NOMO-1 treated with dmso at 0.1 percent for 144 hours (cell line): Measurements from ENCODE around the gene NEIL3.
"Not testable (repeated sequence)": the region's sequence is repeated elsewhere in the genome, so short reads cannot be mapped to it uniquely, and the experiment has no call there.

Experiments used
- DNase-seq: peaks from one replicate; lab custom pipeline; 2025; ENCODE audit not compliant: unreplicated experiment; lab: John Stamatoyannopoulos, UW

NEIL3 gene

DNA sequence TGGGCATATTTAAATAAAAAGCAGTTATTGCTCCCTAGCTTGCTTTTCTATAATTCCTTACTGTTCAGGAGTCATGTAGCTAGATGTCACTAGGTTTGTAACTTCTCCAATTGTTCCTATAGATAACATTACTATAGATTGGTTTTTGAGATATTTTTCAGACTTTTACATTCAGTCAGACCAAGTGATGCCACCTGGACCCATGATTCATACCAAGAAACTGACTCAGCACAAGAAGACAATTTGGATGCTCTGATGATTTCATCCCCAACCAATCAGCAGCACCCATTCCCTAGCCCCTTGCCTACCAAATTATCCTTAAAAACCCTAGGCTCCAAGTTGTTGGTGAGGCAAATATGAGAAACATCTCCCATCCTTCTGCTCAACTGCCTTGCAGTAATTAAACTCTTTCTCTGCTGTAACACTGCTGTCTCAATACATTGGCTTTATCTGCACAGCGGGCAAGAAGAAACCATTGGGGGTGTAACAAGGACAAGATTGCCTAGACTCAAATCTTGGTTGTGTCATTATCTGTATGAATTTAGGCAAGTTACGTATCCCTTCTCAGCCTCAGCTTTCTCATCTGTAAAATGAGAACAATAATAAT lies 11.8 kb upstream of the NEIL3 start:
- DNase-seq: no peak

DNA sequence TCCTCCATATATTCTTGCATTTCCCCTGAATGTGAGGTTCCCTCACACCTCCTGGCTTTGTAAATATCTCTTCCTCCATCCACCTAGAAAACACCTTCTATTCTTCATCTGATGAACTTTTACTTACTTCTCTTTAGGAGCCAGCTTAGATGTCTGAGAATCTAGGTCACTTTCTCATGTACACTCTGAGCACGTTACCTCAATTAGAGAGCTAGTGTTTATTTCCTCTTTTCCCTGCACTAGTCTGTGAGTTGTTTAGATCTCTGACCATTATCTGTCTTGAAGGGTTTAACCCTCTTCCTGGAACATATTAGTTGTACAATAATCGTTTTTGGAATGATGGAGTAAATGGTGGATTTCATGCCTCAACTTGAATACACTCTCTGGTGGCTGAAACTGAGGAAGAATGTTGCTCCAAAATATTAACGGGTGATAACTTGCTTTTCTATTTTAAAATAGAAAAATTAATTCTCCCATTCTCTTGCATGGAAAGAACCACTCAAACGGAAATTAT lies 8.5 kb upstream of the NEIL3 start:
- peak; percentile 70 for DNase-seq

DNA sequence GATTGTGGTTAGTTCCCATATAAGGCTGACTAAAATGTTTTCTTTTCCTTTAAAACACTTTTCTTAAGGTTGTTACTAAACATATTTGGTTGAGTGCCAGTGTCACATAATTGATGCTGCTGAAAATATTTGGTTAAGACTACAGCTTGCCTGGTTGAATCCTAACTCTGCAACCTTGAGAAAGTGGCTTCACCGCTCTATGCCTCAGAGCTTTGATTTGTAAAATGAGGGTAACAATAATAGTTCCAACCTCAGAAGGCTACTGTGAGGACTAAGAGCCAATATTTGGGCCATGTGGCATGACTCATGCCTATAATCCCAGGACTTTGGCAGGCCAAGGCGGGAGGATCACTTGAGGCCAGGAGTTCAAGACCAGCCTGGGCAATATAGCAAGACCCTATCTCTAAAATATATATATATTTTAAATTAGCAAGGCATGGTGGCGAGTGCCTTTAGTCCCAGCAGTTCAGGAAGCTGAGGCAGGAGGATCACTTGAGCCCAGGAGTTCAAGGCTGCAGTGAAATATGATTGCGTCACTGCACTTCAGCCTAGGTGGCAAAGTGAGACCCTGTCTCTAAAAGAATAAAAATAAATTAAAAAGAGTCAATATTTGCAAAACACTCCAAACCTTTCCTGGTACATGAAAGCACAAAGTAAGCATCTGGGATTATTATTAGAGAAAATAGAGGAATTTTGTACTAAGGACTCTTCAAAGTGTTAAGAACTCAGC lies 7.1 kb upstream of the NEIL3 start:
- DNase-seq: no peak

DNA sequence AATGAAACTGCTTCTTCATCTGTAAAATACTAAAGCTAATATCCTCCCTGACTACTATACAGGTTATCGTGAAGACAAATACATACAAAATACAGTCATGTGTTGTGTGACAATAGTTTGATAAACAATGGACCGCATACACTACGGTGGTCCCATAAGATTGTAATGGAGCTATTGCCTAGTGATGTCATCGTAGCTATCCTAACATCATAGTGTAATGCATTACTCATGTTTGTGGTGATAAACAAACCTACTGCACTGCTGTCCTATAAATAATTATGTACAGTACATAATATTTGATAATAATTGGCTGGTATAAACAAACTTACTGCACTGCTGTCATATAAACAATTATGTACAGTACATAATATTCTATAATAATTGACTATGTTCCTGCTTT lies 5.6 kb upstream of the NEIL3 start:
- DNase-seq: no peak

DNA sequence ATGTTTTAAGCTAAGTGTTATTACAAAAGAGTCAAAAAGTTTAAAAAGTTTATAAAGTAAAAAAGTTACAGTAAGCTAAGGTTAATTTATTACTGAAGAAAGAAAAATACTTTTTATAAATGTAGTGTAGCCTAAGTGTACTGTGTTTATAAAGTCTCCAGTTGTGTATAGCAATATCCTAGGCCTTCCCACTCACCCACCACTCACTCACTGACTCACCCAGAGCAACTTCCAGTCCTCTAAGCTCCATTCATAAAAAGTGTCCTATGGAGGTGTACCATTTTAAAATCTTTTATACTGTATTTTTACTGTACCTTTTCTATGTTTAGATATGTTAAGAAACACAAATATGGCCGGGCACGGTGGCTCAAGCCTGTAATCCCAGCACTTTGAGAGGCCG lies 4.8 kb upstream of the NEIL3 start:
- DNase-seq: not testable (repeated sequence)

DNA sequence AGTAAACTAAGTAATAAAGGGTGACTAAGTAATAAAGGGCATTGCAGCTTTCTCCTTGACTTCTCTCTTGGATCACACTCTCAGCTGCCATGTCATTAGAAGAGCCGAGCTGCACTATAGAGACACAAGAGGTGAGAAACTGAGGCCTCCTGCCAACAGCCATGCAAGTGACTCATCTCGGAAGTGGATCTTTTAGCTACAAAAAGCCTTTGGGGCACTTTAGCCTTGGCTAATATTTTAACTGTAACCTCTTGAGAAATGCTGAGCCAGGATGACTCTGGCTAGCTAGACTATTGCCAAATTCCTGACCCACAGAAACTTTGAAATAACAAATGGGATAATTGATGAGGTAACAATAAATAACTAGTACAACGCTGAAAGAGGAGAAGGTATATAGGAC lies 1.5 kb upstream of the NEIL3 start:
- DNase-seq: peak; percentile 86

DNA sequence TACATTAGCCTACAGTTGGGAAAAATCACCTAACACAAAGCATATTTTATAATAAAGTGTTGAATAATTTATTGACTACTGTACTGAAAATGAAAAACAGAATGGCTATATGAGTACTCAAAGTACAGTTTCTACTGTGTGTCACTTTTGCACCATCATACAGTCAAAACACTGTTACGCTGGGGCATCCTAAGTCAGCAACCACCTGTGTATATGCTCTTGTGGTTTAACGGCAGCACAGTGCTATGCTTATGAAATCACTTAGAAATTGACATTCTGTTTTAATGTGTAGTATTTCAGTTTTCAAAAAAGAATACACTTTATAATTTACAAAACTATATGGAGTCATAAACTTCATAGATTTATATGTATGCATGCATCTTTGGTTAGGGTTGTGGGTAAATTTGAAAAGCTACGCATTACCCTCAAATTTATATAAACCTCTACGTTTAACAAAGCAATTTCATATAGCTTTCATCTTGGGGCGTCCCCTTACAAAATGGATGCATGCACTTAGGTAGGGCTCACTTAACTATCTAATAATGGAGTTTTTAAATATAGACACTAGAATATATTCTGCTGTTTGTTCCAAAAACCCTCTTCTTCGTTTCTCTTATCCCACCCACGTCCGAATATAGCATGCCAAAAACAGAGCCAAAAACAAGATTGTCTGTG lies 690 bp upstream of the NEIL3 start:
- peak; percentile 55 for DNase-seq

DNA sequence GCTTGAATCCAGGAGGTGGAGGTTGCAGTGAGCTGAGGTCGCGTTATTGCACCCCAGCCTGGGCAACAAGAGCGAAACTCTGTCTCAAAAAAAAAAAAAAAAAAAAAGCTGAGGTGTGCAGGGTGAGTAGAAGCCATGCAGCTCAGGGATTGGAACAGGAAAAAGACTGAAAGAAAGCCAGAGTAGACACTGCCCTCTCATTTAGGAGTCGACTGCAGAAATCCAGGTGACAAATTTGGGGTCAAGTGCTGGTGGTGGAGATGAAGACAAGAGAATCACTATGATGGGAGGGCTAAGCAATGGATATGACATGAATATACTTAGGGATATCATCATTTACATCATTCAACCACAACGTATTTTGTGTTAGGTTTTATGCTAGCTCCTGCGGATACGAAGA lies 1.9 kb downstream of the NEIL3 start:
- no peak for DNase-seq

DNA sequence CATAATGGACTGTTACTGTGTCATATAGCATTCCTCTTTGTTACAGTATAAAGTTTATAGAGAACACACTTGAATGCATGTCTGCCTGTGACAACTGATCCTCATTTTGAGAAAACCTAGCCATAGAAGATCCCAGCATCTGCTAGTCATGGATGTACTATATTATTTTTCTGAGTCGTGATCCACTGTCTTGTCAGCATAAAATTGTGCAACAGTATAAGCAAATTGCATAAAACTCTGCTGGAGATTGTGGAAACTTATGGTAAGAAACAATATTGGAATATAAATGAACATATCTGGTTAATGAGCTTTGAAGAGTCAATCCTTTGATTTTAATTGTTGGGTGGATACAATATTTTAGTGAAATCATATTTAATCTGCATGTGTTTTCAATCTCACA lies 3.6 kb downstream of the NEIL3 start:
- no peak for DNase-seq

DNA sequence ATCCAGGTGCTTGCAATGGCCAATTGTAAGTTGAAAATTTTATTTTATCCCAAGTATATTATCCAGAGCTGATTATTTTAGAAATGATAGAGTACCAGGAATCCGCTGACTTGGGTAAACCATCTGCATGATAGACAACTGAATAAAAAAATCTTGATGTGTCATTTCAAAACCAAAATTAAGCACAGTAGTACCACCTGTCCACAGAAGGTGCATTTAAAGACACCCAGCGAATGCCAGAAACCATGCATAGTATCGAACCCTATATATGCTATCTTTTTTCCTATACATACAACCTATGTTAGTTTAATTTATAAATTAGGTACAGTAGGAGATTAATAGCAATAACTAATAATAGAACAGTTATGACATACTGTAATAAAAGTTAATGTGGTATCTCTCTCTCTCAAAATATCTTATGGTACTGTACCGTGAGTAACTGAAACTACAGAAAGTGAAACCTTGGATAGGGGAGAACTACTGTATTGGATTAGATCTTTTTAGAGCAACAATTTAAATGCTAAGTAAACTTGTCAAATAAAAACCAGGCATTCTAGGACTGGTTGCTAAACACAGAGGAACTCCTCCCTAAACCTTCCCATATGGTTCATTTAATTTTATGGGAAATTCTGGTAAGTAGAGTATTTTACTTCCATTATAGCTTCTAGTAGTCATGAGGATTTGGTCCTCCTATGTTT lies 6.2 kb downstream of the NEIL3 start:
- no peak for DNase-seq

DNA sequence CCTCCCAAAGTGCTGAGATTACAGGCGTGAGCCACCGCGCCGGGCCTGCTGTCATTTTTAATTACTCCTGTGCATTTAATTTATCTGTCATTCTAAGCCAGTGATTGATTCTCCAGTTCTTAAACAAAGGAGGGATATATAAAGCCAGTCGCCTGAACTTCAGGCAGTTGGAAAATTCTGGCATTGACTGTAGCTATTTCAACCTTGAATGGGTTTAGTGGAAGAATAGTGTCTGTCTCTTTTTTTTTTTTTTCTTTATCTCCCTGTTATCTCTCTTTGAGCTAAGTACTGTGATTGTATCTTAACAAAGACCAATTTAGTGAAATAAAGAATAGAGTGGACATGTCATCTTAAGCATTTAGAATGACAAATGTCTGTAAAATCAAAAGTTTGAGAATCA lies 11.0 kb downstream of the NEIL3 start:
- DNase-seq: no peak

DNA sequence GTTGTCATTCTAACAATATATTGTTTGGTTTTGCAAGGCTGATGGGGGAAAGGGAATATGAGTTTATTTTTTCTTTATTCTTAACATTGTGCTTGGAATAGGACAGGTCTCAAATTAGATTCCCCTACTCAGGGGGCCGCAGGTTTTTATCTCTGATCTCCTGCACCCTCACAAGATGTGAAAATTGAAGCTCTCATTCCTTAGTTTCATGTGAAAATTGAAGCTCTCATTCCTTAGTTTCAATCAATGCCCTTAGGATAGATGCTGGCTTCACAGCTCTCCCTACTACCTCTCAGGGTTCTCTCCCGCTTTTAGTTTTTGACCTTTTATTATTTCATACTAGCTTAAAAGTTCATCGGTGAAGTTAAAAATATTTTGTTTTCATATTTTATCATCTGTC lies 12.0 kb downstream of the NEIL3 start:
- no peak for DNase-seq

DNA sequence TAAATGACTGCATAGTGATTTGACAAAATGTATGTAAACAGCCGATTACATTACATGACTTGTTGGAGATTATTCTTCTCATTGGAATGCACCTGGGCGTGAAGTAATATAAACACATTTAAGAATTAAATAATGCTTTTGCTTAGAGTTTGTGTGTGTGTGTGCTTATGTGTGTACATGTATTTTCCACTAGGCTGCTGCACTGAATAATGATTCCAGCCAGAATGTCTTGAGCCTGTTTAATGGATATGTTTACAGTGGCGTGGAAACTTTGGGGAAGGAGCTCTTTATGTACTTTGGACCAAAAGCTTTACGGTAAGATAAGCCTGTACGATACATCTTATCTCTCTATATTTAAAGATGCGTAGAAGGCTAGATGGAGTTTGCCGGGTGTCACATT lies 12.6 kb downstream of the NEIL3 start:
- no peak for DNase-seq

DNA sequence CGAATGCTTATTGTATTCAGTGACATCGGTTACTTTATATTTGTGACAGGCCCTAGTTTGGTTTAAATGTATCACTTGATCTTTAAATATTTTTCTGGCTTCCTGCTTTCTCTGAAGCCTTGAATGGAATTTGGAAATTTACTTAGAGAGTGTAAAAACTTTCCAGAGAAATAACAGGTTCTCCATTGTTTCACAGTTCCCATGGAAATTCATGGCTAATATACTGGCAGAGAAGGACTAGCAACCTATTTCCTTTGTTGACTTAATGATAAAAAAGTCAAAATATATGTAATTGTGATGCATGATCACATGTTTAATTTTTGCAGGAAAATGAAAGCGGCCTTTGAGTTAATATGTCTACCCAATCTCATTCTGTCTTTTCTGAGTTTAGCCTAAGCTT lies 13.2 kb downstream of the NEIL3 start:
- DNase-seq: no peak

DNA sequence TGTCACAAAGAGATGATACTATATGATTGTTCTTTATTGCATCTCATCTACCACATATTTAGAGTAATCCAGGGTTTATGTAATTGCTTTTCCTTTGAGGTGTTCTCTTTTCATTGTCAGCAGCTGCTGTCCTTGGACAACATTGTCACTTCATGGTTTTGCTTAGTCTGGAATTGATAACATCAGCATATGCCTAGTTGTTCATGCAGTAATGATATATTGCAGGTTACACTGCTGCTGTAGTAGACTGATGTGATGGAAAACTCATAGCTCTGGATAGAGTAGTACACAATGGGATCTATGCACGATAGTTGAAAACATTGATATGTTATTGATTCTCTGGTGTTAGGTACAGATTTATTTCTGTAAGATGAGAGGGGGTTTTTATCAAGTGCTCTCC lies 13.7 kb downstream of the NEIL3 start:
- no peak for DNase-seq

DNA sequence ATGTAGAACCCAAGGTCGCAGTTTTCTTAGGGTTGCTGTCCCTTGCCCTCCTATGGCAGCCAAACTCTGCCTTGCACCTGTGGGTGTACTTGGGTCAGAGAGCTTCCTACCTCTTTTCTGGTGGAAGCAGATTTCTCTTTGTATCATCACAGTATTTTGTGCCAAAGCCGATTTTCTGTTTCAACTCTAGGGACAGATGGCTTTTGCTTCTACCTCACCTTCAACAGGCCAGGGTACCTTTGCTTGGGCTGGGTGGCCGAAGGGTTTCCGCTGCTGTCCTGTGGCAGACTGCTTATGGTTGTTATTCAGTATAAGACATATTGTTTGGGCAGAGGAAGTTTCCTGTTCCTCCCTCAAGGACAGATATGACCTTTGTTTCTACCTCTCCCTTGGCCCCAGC lies 22.4 kb downstream of the NEIL3 start:
- DNase-seq: no peak

DNA sequence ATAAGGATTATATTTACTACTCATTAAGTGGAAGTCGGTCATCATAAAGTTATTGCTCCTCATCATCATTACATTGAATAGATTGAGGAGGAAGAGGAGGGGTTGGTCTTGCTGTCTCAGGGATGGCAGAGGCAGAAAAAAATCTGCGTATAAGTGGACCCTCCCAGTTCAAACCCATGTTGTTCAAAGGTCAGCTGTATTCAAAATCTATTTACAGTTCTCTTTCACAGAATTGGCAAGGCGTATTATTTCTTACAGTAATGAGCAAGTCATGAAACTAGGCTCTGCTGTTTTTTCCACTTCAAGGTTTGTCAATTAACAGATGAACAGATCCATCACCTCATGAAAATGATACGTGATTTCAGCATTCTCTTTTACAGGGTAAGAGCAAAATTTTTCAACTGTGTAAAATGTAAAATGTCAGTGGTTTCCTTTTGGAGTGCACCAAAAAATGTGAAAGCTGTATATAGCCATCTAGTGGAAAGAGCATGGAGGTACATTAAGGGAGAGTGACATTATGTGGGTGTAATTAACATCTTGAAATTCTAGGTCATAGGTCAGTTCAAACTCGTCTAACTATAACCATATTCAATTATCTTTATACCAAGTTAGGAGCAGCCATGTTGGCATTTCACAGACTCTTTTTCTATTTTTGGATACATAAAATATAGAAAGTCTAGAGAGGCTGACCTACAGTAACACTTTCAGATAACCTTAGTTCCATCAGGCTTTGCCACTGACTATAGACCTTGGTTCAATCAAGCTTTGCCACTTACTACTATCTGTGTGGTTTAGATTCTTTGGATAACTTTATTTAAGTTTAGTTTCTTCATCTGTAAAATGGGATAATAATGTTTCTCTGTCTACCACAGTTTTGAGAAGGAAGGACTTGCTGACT lies 30.1 kb downstream of the NEIL3 start:
- peak; percentile 9 for DNase-seq

DNA sequence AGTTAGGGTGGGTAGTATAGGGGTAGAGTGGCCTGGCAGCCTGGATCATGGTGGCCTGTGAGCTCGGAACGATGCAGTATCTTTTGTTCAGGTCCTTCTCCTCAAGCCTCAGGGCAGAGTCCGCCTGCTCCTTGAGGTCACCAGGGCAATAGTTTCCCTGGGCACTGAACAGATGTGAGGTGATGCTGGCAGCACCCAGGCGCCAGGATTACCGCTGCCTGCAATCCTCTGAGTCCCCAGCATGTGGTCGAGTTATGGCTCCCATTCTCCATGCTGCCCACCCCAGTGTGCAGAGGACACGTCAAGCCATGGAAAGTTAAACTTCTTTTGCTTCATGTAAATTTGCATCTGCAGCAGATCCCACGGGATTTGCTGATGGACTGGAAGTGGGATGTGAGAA lies 38.7 kb downstream of the NEIL3 start:
- DNase-seq: no peak

DNA sequence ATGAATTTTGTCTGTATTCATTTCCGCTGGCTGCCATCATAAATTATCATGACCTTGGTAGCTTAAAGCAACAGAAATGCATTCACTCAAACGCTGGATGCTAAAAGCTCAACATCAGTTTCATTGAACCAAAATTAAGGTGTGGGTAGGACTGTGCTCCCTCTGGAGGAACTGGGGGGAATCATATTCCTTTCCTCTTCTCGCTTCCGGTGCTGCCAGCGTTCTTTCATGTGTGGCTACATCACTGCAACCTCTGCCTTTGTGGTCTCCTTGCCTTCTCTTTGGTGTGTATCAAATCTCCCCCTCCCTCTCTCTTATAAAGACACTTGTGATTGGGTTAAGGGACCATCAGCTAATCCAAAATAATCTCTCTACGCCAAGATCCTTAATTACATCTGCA lies 39.5 kb downstream of the NEIL3 start:
- DNase-seq: no peak

DNA sequence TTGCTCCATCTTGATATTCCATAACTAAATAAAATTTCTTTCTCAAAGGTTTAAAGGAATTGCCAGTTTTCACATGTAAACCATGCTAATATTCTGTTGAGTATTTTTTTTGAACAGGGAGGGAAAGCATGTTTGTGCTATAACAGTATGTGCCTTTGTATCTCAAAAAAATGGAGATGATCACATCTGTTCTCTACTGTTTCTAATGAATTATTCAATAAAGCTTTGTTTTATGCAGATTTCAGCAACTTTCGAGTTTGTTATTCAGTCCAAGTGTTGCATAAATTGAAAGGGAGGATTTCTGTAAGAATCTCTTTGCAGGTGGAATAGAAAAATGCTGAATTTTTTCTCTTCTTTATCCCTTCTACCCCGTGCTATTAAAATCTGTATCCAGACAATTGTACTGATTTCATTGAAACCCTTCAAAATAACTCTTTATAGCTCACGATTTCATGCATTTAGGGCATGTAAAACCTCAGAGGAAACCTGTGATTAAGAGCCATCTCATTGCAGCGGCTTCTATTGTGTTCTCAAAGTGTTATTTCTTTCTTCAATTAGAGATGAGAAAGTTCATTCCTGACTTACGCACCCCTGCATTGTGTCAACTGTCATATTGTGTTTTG lies 42.1 kb downstream of the NEIL3 start:
- DNase-seq: no peak
